Neural cell (in vitro differentiated cells): ENCODE data around the gene THBS2.

ENCODE experiments used
- EP300 ChIP-seq: fragments of 450-650 bp; conservative IDR thresholded peaks from 2 replicates; pipeline ENCODE4 v1.6.1; 2014; ENCODE audit warnings: antibody characterized with exemption, mild to moderate bottlenecking, moderate library complexity; ENCODE audit not compliant: poor library complexity, severe bottlenecking
- EZH2 ChIP-seq: fragments of 200-600, 300-800 bp; shearing (Covaris generic), sonication (generic); IDR thresholded peaks from 2 replicates; pipeline ENCODE4 v1.6.1; 2014; ENCODE audit warnings: antibody characterized with exemption, low read length, borderline replicate concordance, mild to moderate bottlenecking; ENCODE audit not compliant: insufficient read depth, poor library complexity, severe bottlenecking
- POLR2AphosphoS5 ChIP-seq: IDR thresholded peaks from 2 replicates; pipeline ENCODE4 v1.6.1; 2012
- RAD21 ChIP-seq: fragments of 450-650 bp; conservative IDR thresholded peaks from 2 replicates; pipeline ENCODE4 v1.6.1; 2014; ENCODE audit warnings: antibody characterized with exemption, mild to moderate bottlenecking, moderate library complexity
- TAF1 ChIP-seq: IDR thresholded peaks from 2 replicates; pipeline ENCODE4 v1.6.1; 2012; ENCODE audit warnings: low read depth
- TF ChIP-seq, protein P1 (sequence below): fragments of 450-650 bp; IDR thresholded peaks from 2 replicates; pipeline ENCODE4 v1.5.1; 2014; ENCODE audit warnings: antibody characterized with exemption, mild to moderate bottlenecking, moderate library complexity; ENCODE audit not compliant: poor library complexity, severe bottlenecking

DNA sequence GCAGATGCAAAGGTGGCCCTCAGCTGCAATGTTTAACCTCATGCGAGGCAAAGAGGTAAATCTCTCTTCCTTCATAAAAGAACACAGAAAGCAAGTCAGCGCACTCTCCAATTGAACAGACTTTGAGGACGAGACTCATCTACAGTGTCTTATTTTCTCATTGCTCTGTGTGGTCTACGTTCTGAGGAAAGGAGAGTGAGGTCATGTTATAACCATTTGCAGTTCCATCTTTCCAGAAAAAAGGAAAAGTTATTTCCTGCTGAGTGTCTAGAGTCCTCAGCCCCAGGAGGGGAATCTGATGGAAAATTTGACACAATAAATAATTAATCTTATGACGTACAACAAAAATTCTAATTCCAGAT lies 35.6 kb upstream of the THBS2 start:
- TF ChIP-seq, protein P1, sequence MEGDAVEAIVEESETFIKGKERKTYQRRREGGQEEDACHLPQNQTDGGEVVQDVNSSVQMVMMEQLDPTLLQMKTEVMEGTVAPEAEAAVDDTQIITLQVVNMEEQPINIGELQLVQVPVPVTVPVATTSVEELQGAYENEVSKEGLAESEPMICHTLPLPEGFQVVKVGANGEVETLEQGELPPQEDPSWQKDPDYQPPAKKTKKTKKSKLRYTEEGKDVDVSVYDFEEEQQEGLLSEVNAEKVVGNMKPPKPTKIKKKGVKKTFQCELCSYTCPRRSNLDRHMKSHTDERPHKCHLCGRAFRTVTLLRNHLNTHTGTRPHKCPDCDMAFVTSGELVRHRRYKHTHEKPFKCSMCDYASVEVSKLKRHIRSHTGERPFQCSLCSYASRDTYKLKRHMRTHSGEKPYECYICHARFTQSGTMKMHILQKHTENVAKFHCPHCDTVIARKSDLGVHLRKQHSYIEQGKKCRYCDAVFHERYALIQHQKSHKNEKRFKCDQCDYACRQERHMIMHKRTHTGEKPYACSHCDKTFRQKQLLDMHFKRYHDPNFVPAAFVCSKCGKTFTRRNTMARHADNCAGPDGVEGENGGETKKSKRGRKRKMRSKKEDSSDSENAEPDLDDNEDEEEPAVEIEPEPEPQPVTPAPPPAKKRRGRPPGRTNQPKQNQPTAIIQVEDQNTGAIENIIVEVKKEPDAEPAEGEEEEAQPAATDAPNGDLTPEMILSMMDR, result no peak
- TF ChIP-seq TAF1, result no peak
- TF ChIP-seq POLR2AphosphoS5, result no peak
- no peak for TF ChIP-seq EP300
- no peak for TF ChIP-seq EZH2
- TF ChIP-seq RAD21, result no peak
